DOHH2 (cell line): Measurements from ENCODE around the gene RAB13.
"Not testable (repeated sequence)": the region's sequence is repeated elsewhere in the genome, so short reads cannot be mapped to it uniquely, and the experiment has no call there.

Experiments
- EZH2phosphoT487 ChIP-seq: fragments of 200-600 bp; sonication (generic); IDR thresholded peaks from 2 replicates; pipeline ENCODE4 v1.6.1; 2017; ENCODE audit warnings: borderline replicate concordance, mild to moderate bottlenecking, antibody characterized with exemption, low read length, moderate library complexity, mixed read lengths
- TF ChIP-seq, protein P1 (sequence below): fragments of 200-600 bp; sonication (generic); IDR thresholded peaks from one replicate; pipeline ENCODE4 v1.5.1; 2014; ENCODE audit warnings: antibody characterized with exemption, mild to moderate bottlenecking, low read depth, low read length; ENCODE audit not compliant: poor library complexity, severe bottlenecking

DNA sequence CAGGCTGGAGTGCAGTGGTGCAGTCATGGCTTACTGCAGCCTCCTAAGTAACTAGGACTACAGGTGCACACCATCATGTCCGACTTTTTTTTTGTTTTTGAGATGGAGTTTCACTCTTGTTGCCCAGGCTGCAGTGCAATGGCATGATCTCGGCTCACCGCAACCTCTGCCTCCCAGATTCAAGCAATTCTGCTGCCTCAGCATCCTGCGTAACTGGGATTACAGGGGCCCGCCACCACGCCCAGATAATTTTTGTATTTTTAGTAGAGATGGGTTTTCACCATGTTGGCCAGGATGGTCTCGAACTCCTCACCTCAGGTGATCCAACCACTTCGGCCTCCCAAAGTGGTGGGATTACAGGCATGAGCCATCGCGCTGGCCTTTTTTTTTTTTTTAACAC lies 10.7 kb upstream of the RAB13 start:
- TF ChIP-seq, protein P1, sequence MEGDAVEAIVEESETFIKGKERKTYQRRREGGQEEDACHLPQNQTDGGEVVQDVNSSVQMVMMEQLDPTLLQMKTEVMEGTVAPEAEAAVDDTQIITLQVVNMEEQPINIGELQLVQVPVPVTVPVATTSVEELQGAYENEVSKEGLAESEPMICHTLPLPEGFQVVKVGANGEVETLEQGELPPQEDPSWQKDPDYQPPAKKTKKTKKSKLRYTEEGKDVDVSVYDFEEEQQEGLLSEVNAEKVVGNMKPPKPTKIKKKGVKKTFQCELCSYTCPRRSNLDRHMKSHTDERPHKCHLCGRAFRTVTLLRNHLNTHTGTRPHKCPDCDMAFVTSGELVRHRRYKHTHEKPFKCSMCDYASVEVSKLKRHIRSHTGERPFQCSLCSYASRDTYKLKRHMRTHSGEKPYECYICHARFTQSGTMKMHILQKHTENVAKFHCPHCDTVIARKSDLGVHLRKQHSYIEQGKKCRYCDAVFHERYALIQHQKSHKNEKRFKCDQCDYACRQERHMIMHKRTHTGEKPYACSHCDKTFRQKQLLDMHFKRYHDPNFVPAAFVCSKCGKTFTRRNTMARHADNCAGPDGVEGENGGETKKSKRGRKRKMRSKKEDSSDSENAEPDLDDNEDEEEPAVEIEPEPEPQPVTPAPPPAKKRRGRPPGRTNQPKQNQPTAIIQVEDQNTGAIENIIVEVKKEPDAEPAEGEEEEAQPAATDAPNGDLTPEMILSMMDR: not testable (repeated sequence)
- TF ChIP-seq EZH2phosphoT487: not testable (repeated sequence)
